PC-9 (cell line): ENCODE results near the gene SLC10A1. TPM values are rescaled to one million over a fixed set of nuclear protein-coding genes. Genes with fewer than 3 reads are reported as not detected.

Experiments used
- BruUV-seq: library from RNA; stranded (reverse); fragments of 400-500 nt; replicated peaks from 2 replicates; lab custom pipeline; 2021; lab: Mats Ljungman, UMichigan
- CTCF ChIA-PET: fragments of 300-600 bp; sonication (Branson Sonifier 250); formaldehyde crosslinking; loops from one replicate; lab custom pipeline; 2022; ENCODE audit warnings: antibody characterized with exemption; lab: Charles Lee
- POLR2A ChIA-PET: fragments of 300-600 bp; sonication (Branson Sonifier 250); formaldehyde crosslinking; loops from one replicate; lab custom pipeline; 2022; ENCODE audit warnings: antibody characterized with exemption; ENCODE audit not compliant: unreplicated experiment; lab: Charles Lee
- DNase-seq, 2 experiments: peaks; one replicate each; pipeline versions ENCODE4 v3.0.0 to v3.0.0-alpha.2; 2015 to 2022; ENCODE audit warnings: mixed read lengths in 1 of 2
- H2AFZ ChIP-seq: fragments of 200-600 bp; sonication (generic); 2 replicates; pipeline ENCODE4 v1.8.1; 2017; ENCODE audit warnings: antibody characterized with exemption
- H3F3A ChIP-seq: fragments of 200-600 bp; sonication (generic); 2 replicates; pipeline ENCODE4 v1.8.1; 2017; ENCODE audit warnings: antibody characterized with exemption, mild to moderate bottlenecking, low read depth; ENCODE audit not compliant: insufficient read depth
- H3K27ac ChIP-seq: fragments of 200-600 bp; sonication (generic); 2 replicates; pipeline ENCODE4 v1.6.1; 2016; ENCODE audit warnings: mixed run types
- H3K27me3 ChIP-seq: fragments of 200-600 bp; sonication (generic); 2 replicates; pipeline ENCODE4 v1.6.1; 2016; ENCODE audit warnings: low read depth, mixed run types; ENCODE audit not compliant: insufficient read depth
- H3K36me3 ChIP-seq: fragments of 200-600 bp; sonication (generic); 2 replicates; pipeline ENCODE4 v1.6.1; 2016; ENCODE audit warnings: low read depth, mixed run types
- H3K4me1 ChIP-seq: fragments of 200-600 bp; sonication (generic); replicated peaks from 2 replicates; pipeline ENCODE4 v1.6.1; 2016; ENCODE audit warnings: mixed run types; ENCODE audit not compliant: insufficient read depth
- H3K4me2 ChIP-seq: fragments of 200-600 bp; sonication (generic); 2 replicates; pipeline ENCODE4 v1.6.1; 2017; ENCODE audit warnings: mixed run types
- H3K4me3 ChIP-seq: fragments of 200-600 bp; sonication (generic); 2 replicates; pipeline ENCODE4 v1.6.1; 2016; ENCODE audit warnings: mixed run types
- H3K79me2 ChIP-seq: fragments of 200-600 bp; sonication (generic); 2 replicates; pipeline ENCODE4 v1.6.1; 2017; ENCODE audit warnings: low read depth, mixed run types
- H3K9me2 ChIP-seq: fragments of 200-600 bp; sonication (generic); 2 replicates; pipeline ENCODE4 v1.8.1; 2017; ENCODE audit warnings: mild to moderate bottlenecking; ENCODE audit not compliant: insufficient read depth
- H3K9me3 ChIP-seq: fragments of 200-600 bp; sonication (generic); 2 replicates; pipeline ENCODE4 v1.8.1; 2016; ENCODE audit warnings: low read depth; ENCODE audit not compliant: insufficient read depth
- H4K20me1 ChIP-seq: fragments of 200-600 bp; sonication (generic); 2 replicates; pipeline ENCODE4 v1.8.1; 2017; ENCODE audit not compliant: insufficient read depth
- EZH2 ChIP-seq: fragments of 200-600 bp; sonication (generic); IDR thresholded peaks from 2 replicates; pipeline ENCODE4 v1.8.0; 2017; ENCODE audit warnings: antibody characterized with exemption, low read depth
- intact Hi-C: fragments of 100-400 bp; cut with micrococcal nuclease; formaldehyde crosslinking; loops from one replicate; pipeline ENCODE4 v1.10.0; 2022; ENCODE audit not compliant: unreplicated experiment
- total RNA-seq: library from RNA; stranded (reverse); gene quantifications from 2 replicates; pipeline ENCODE4 v1.2.3, GENCODE V29; 2021
- TF ChIP-seq, protein P1 (sequence below): fragments of 200-600 bp; sonication (generic); conservative IDR thresholded peaks from 2 replicates; pipeline ENCODE4 v1.6.1; 2017; ENCODE audit warnings: mixed run types, antibody characterized with exemption, mild to moderate bottlenecking, moderate library complexity

SLC10A1 gene
- total RNA-seq, 1 experiment from 2014 or later: not detected

DNA sequence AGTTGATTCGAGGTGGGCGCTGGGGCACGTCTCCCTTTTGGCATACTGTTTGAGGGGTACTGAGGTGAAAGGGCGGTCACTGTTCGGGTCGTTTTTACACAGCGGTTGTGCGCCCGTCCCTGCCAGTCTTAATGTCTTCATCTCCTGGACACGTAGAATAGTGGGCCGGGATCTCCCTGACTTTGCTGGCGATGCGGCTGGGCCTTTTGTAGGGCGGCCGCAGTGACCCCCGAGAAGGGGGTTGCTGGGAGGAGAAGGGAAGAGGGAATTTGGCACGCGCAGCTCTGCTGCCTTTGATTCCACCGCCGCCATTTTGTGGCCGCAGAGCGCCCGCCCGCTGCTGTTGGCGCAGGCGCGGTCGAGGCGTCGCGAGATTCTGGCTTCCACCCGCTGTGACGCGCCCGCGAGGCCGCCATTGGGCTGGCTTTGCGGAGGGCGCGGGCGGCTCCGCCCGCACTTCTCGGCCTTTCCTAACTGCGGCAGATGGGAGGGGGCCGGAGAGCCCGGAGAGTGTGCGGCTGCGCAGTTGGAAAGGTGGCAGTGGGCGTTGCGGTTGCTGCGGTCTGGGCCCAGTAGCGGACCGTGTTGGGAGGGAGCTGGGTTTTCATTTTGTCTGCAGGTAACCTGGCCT is 29.6 kb downstream of the SLC10A1 start:
- TF ChIP-seq EZH2: no peak
- TF ChIP-seq, protein P1, sequence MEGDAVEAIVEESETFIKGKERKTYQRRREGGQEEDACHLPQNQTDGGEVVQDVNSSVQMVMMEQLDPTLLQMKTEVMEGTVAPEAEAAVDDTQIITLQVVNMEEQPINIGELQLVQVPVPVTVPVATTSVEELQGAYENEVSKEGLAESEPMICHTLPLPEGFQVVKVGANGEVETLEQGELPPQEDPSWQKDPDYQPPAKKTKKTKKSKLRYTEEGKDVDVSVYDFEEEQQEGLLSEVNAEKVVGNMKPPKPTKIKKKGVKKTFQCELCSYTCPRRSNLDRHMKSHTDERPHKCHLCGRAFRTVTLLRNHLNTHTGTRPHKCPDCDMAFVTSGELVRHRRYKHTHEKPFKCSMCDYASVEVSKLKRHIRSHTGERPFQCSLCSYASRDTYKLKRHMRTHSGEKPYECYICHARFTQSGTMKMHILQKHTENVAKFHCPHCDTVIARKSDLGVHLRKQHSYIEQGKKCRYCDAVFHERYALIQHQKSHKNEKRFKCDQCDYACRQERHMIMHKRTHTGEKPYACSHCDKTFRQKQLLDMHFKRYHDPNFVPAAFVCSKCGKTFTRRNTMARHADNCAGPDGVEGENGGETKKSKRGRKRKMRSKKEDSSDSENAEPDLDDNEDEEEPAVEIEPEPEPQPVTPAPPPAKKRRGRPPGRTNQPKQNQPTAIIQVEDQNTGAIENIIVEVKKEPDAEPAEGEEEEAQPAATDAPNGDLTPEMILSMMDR: no peak
- Histone ChIP-seq H3K9me3 (no peaks in the 10 kb centered on the region), H3K4me1 (peaks cover 23% of the 10 kb centered on the region), H3K9me2 (no peaks in the 10 kb centered on the region), H3K27me3 (no peaks in the 10 kb centered on the region), H3K79me2 (peaks cover 49% of the 10 kb centered on the region), H3K36me3 (peaks cover 47% of the 10 kb centered on the region), H3K4me3 (peak overlapping the region; percentile 71), H3K4me2 (peak overlapping the region; percentile 94), H4K20me1 (peaks cover 44% of the 10 kb centered on the region), H3F3A (peaks cover 61% of the 10 kb centered on the region), H3K27ac (peak overlapping the region; percentile 97), H2AFZ (peak overlapping the region; percentile 97)
- peak; percentile 77 to 95 for DNase-seq
- POLR2A ChIA-PET: interaction anchor here (0.7 kb wide), 2 partner anchors 10 to 28 kb away, joined by 3 to 22 read pairs; no protein-coding TSS in a partner anchor
- intact Hi-C loops: loop anchor here (1.0 to 5.0 kb wide), 2 partner anchors 28 to 1040 kb away; partner anchors contain the start of gene MAP3K9
- BruUV-seq: TSS peak; percentile 32
- CTCF ChIA-PET: no interaction called here

DNA sequence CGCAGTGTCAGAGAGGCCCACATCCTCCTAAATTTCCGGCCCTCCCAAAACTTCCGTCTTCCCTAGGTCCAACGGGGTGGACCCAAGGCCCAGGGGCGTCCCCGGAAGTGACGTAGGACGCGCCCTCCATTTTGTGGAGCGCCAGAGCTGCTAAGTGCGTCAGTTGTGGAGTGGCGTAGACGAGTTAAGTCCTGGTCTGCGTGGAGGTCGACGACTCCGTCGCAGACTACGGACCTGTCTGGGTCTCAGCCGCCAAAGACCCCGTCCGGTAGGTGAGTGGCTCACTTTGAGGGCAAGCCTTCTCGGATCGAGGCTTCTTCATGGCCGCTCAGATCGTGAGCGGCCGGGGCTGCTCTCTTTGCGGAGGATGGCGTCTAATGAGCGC is 30.1 kb downstream of the SLC10A1 start, which contains the start of gene SRSF5:
Gene SRSF5 (plus strand): TSS at position 159 of the 385 bp plus-strand sequence. CDS start 1,015 bp downstream, outside the sequence.
- H2AFZ ChIP-seq: peak within 1 kb of the TSS; percentile 97
- peaks cover 23% of the 10 kb centered on the region for H3K4me1 ChIP-seq
- peak within 1 kb of the TSS; percentile 94 for H3K4me2 ChIP-seq
- H3K27me3 ChIP-seq: no peaks in the 10 kb centered on the region
- ChIA-PET CTCF (no interaction called here), POLR2A (interaction anchor here (0.6 to 0.7 kb wide), 5 partner anchors 27 to 1255 kb away, joined by 4 to 22 read pairs (median 7); no protein-coding TSS in a partner anchor)
- intact Hi-C loops: loop anchor here (1.0 to 5.0 kb wide), 2 partner anchors 28 to 1040 kb away; partner anchors contain the start of gene MAP3K9
- peak within 1 kb of the TSS; percentile 71 for H3K4me3 ChIP-seq
- H4K20me1 ChIP-seq: peaks cover 42% of the 10 kb centered on the region
- peak within 1 kb of the TSS; percentile 97 for H3K27ac ChIP-seq
- DNase-seq: peak; percentile 93 to 95
- H3K79me2 ChIP-seq: peaks cover 49% of the 10 kb centered on the region
- TF ChIP-seq EZH2: no peak
- TF ChIP-seq, protein P1: no peak
- no peaks in the 10 kb centered on the region for H3K9me3 ChIP-seq
- BruUV-seq: no TSS peak
- H3F3A ChIP-seq: peaks cover 56% of the 10 kb centered on the region
- no peaks in the 10 kb centered on the region for H3K9me2 ChIP-seq
- peaks cover 42% of the 10 kb centered on the region for H3K36me3 ChIP-seq

DNA sequence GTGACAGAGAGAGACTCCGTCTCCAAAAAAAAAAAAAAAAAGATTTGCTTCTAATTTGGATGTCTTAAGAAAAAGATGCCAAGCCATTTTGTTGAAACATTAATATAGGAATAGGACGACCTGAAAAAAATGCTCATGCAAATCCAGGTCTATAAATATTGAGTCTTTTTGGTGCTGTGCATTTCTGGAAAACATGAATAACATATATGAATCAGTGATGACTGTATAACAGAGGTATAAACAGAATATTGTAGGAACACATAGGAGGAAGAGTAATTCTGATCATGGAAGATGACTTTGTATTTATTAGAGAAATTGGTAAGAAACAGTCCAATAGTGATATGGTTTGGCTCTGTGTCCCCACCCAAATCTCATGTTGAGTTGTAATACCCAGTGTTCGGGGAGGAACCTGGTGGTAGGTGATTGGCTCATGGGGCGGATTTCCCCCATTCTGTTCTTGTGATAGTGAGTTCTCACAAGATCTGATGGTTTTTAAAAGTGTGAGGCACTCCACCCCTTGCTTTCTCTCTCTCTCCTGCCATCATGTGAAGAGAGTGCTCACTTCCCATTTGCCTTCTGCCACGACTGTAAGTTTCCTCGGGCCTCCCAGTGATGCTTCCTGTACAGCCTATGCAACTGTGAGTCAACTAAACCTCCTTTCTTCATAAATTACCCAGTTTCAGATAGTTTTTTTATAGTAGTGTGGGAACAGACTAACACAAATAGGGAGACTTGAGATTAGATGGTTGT is 33.1 kb downstream of the SLC10A1 start:
- peaks cover 16% of the 10 kb centered on the region for H3K4me1 ChIP-seq
- BruUV-seq: no TSS peak
- H3K9me3 ChIP-seq: no peaks in the 10 kb centered on the region
- no peaks in the 10 kb centered on the region for H3K9me2 ChIP-seq
- no peak overlapping the region for H3K4me3 ChIP-seq
- no peak overlapping the region for H3K27ac ChIP-seq
- peaks cover 24% of the 10 kb centered on the region for H3K79me2 ChIP-seq
- H3K27me3 ChIP-seq: no peaks in the 10 kb centered on the region
- CTCF ChIA-PET: no interaction called here
- H3F3A ChIP-seq: peaks cover 27% of the 10 kb centered on the region
- DNase-seq: no peak
- H3K4me2 ChIP-seq: no peak overlapping the region
- POLR2A ChIA-PET: no interaction called here
- H2AFZ ChIP-seq: no peak overlapping the region; the same call in 1 of the 2 replicates
- intact Hi-C loops: no loop called here
- TF ChIP-seq, protein P1: no peak
- no peak for TF ChIP-seq EZH2
- peaks cover 13% of the 10 kb centered on the region for H4K20me1 ChIP-seq
- H3K36me3 ChIP-seq: peaks cover 11% of the 10 kb centered on the region
